Loucy (cell line): ENCODE measurements around the gene IKBIP.

ENCODE experiments used
- CTCF ChIP-seq: fragments of 200-600 bp; sonication (generic); conservative IDR thresholded peaks from 2 replicates; pipeline ENCODE4 v1.5.1; 2014; ENCODE audit warnings: mild to moderate bottlenecking, antibody characterized with exemption, low read length
- EZH2phosphoT487 ChIP-seq: fragments of 200-600 bp; IDR thresholded peaks from 2 replicates; pipeline ENCODE4 v1.6.1; 2018; ENCODE audit warnings: antibody characterized with exemption, mild to moderate bottlenecking, moderate library complexity, borderline replicate concordance

- TF ChIP-seq CTCF, result no peak
- no peak for TF ChIP-seq EZH2phosphoT487
These were observed 46.8 kb upstream of the IKBIP start for GRCh38 chr12:98691351-98691750.
